ENCODE results near the gene PPP1R1C. TPM values are rescaled to one million over a fixed set of nuclear protein-coding genes. Genes with fewer than 3 reads are reported as not detected.

PPP1R1C gene
- total RNA-seq, 4 donors from 2014 or later, result 0.78 to 2.8 TPM; not detected in 2

GRCh38 chr2:182098648-182099047 lies 113.0 kb downstream of the PPP1R1C start:
- Histone ChIP-seq H3K4me3 (replicated peaks in 1 of 3) (no peak overlapping the region), H3K27me3 (no peaks in the 10 kb centered on the region), H3K27ac (no peak overlapping the region), H3K36me3 (no peaks in the 10 kb centered on the region), H3K4me1 (no peaks in the 10 kb centered on the region), H3K9me3 (no peaks in the 10 kb centered on the region)
- TF ChIP-seq POLR2A (IDR thresholded peaks at IDR 0.05) (no peak), CTCF (IDR thresholded peaks at IDR 0.05) (no peak)
- WGBS, 2 donors, result 94 to 97% methylated on average over 1 of the region's 1 CpG
- no peak for DNase-seq
- intact Hi-C loops (cut with DNase I), result no loop called here

GRCh38 chr2:182101263-182101662 lies 115.6 kb downstream of the PPP1R1C start:
- Histone ChIP-seq H3K4me3 (replicated peaks in 1 of 3) (no peak overlapping the region), H3K27me3 (no peaks in the 10 kb centered on the region), H3K27ac (no peak overlapping the region), H3K9me3 (no peaks in the 10 kb centered on the region), H3K4me1 (no peaks in the 10 kb centered on the region), H3K36me3 (no peaks in the 10 kb centered on the region)
- intact Hi-C loops (cut with DNase I), result no loop called here
- no peak for DNase-seq
- TF ChIP-seq POLR2A (IDR thresholded peaks at IDR 0.05) (no peak), CTCF (IDR thresholded peaks at IDR 0.05) (no peak)

DNA sequence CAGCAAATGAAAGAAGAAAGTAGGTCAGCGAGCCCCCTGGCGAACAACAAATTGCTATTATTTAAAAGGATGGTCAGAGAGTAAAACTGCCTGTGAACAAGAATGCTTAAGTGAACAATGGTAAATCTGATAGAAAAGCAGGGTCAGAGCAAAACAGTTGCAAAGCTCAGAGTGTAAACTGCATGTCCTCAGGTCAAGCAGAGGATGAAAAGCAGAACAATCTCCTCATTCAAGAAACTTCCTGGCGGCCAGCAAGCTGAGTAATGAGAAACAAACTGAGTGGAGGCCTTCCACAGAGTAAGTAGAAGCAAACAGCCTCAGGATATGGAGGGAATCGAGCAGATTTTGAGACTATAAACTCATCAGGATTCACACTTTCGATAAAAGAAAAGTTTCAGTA lies 117.9 kb downstream of the PPP1R1C start:
- Histone ChIP-seq H3K4me1 (no peaks in the 10 kb centered on the region), H3K27ac (no peak overlapping the region), H3K9me3 (no peaks in the 10 kb centered on the region), H3K27me3 (no peaks in the 10 kb centered on the region), H3K36me3 (no peaks in the 10 kb centered on the region), H3K4me3 (replicated peaks in 1 of 3) (no peak overlapping the region)
- 81 to 82% methylated on average over 5 of the region's 5 CpGs for WGBS, 2 donors
- no peak for TF ChIP-seq CTCF (IDR thresholded peaks at IDR 0.05)
- no peak for TF ChIP-seq POLR2A (IDR thresholded peaks at IDR 0.05)
- intact Hi-C loops (cut with DNase I), result no loop called here
- no peak for DNase-seq

- Histone ChIP-seq H3K27me3 (no peaks in the 10 kb centered on the region), H3K9me3 (no peaks in the 10 kb centered on the region), H3K27ac (no peak overlapping the region), H3K4me3 (replicated peaks in 1 of 3) (no peak overlapping the region), H3K4me1 (no peaks in the 10 kb centered on the region), H3K36me3 (no peaks in the 10 kb centered on the region)
- intact Hi-C loops (cut with DNase I), result no loop called here
- WGBS, 2 donors, result 88% methylated on average over 1 of the region's 1 CpG
- no peak for TF ChIP-seq POLR2A (IDR thresholded peaks at IDR 0.05)
- no peak for TF ChIP-seq CTCF (IDR thresholded peaks at IDR 0.05)
- DNase-seq, result no peak
These were observed 124.7 kb downstream of the PPP1R1C start for GRCh38 chr2:182110347-182110746.

GRCh38 chr2:182113334-182113733 lies 127.7 kb downstream of the PPP1R1C start:
- no peak overlapping the region for H3K4me3 ChIP-seq (replicated peaks in 1 of 3)
- no peaks in the 10 kb centered on the region for H3K4me1 ChIP-seq
- 79 to 85% methylated on average over 3 of the region's 3 CpGs for WGBS, 2 donors
- H3K9me3 ChIP-seq, result no peaks in the 10 kb centered on the region
- H3K27ac ChIP-seq, result no peak overlapping the region
- DNase-seq, result no peak
- intact Hi-C loops (cut with DNase I), result no loop called here
- no peaks in the 10 kb centered on the region for H3K36me3 ChIP-seq
- no peaks in the 10 kb centered on the region for H3K27me3 ChIP-seq
- no peak for TF ChIP-seq POLR2A (IDR thresholded peaks at IDR 0.05)
- no peak for TF ChIP-seq CTCF (IDR thresholded peaks at IDR 0.05)
